HG03196 (cell line): ENCODE results near the gene SMTN.
"Not testable (repeated sequence)": the region's sequence is repeated elsewhere in the genome, so short reads cannot be mapped to it uniquely, and the experiment has no call there.

Experiments
- ATAC-seq: cut with Tn5 transposase; IDR thresholded peaks from one replicate; pipeline ENCODE4 v1.9.1; 2021; ENCODE audit not compliant: unreplicated experiment

The SMTN gene

GRCh38 chr22:31103111-31103510 is 22.0 kb downstream of the SMTN start:
- ATAC-seq = no peak

GRCh38 chr22:31103899-31104694 is 23.0 kb downstream of the SMTN start:
- ATAC-seq = no peak

- ATAC-seq = no peak
Observed at GRCh38 chr22:31104869-31105268, 23.8 kb downstream of the SMTN start.

GRCh38 chr22:31105282-31105929 is 24.3 kb downstream of the SMTN start:
- no peak for ATAC-seq

GRCh38 chr22:31106001-31106571 is 25.0 kb downstream of the SMTN start:
- no peak for ATAC-seq

- ATAC-seq = no peak
Observed at GRCh38 chr22:31106731-31107177, 25.6 kb downstream of the SMTN start.

GRCh38 chr22:31107178-31107893 is 26.2 kb downstream of the SMTN start, which contains the start of gene SELENOM:
TSS of gene SELENOM (minus strand) at chr22:31107568. CDS start at chr22:31107505, 63 bp downstream.
- peak; percentile 87 for ATAC-seq

- no peak for ATAC-seq
Observed at GRCh38 chr22:31107894-31108218, 26.7 kb downstream of the SMTN start.

GRCh38 chr22:31112547-31113091 is 31.5 kb downstream of the SMTN start:
- ATAC-seq = not testable (repeated sequence)

- no peak for ATAC-seq
Observed at GRCh38 chr22:31118046-31118820, 37.1 kb downstream of the SMTN start.

GRCh38 chr22:31119026-31119717 is 38.1 kb downstream of the SMTN start:
- ATAC-seq = no peak

GRCh38 chr22:31120230-31120629 is 39.1 kb downstream of the SMTN start:
- ATAC-seq = no peak

GRCh38 chr22:31120642-31121041 is 39.5 kb downstream of the SMTN start:
- no peak for ATAC-seq

GRCh38 chr22:31121403-31121802 is 40.3 kb downstream of the SMTN start:
- ATAC-seq = no peak

GRCh38 chr22:31122196-31122531 is 41.0 kb downstream of the SMTN start:
- ATAC-seq = no peak

- ATAC-seq = no peak
Observed at GRCh38 chr22:31122532-31123291, 41.6 kb downstream of the SMTN start, which contains the start of gene INPP5J. TSS of gene INPP5J (plus strand) at chr22:31122966. CDS start at chr22:31123015, 49 bp downstream.

- ATAC-seq = no peak
Observed at GRCh38 chr22:31123292-31123602, 42.1 kb downstream of the SMTN start.

GRCh38 chr22:31124290-31124689 is 43.2 kb downstream of the SMTN start:
- ATAC-seq = no peak

GRCh38 chr22:31124811-31125465 is 43.8 kb downstream of the SMTN start:
- no peak for ATAC-seq
